ENCODE data around the gene CDH11.

The CDH11 gene, protein sequence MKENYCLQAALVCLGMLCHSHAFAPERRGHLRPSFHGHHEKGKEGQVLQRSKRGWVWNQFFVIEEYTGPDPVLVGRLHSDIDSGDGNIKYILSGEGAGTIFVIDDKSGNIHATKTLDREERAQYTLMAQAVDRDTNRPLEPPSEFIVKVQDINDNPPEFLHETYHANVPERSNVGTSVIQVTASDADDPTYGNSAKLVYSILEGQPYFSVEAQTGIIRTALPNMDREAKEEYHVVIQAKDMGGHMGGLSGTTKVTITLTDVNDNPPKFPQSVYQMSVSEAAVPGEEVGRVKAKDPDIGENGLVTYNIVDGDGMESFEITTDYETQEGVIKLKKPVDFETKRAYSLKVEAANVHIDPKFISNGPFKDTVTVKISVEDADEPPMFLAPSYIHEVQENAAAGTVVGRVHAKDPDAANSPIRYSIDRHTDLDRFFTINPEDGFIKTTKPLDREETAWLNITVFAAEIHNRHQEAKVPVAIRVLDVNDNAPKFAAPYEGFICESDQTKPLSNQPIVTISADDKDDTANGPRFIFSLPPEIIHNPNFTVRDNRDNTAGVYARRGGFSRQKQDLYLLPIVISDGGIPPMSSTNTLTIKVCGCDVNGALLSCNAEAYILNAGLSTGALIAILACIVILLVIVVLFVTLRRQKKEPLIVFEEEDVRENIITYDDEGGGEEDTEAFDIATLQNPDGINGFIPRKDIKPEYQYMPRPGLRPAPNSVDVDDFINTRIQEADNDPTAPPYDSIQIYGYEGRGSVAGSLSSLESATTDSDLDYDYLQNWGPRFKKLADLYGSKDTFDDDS

DNA sequence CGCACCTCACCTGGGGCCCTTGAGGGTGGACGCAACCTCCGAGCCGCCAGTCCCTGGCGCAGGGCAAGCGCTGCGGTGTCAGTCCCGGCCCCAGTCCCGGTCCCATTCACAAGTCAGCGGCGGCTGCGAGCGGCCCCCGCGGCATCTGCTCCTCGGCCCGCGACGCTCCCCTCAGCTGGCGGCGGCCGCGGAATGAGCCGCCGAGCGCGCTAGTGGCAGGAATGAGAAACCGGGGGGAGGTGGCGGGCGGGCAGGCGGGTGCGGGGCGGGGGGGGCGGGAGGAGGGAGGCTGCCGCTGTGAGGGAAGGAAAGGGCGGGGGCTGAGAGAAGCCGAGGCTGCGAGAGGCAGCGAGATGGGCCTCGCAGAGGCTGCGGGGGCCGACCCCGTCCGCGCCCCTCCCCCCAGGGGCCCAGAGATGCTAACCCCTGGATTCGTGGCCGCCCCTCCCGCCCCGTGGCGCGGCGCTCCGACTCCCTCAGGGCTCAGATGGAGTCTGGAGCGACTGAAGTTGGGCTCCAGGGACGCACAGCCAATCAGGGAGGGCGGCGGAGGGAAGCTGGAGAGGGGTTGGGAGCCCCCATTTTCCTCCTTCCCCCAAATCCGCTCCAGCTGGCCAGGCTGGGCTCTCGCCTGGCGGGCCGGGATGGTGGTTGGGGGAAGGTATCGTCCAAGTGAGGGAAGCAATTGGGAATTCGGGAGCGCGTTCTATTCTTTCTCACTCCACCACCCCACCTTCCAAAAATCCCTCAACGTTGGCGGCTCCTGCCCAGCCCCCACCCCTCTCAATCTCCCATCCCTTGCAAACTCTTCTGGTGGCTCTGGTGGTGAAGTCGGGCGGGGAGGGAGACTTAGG is at the start of gene CDH11:
Gene CDH11 (minus strand): TSS at position 194 of the 854 bp plus-strand sequence. CDS start 117,194 bp downstream, outside the sequence.
- DNase-seq (ENCODE audit: low spot score): peak; percentile 18
- in situ Hi-C loops (cut with MboI; ENCODE audit: low pct_unique_long_range_greater_than_20kb, low sequenced_read_pairs, unreplicated experiment): loop anchor here (25.0 kb wide), 1 partner anchor 1760 kb away; no protein-coding TSS in a partner anchor
- TF ChIP-seq, protein P1, sequence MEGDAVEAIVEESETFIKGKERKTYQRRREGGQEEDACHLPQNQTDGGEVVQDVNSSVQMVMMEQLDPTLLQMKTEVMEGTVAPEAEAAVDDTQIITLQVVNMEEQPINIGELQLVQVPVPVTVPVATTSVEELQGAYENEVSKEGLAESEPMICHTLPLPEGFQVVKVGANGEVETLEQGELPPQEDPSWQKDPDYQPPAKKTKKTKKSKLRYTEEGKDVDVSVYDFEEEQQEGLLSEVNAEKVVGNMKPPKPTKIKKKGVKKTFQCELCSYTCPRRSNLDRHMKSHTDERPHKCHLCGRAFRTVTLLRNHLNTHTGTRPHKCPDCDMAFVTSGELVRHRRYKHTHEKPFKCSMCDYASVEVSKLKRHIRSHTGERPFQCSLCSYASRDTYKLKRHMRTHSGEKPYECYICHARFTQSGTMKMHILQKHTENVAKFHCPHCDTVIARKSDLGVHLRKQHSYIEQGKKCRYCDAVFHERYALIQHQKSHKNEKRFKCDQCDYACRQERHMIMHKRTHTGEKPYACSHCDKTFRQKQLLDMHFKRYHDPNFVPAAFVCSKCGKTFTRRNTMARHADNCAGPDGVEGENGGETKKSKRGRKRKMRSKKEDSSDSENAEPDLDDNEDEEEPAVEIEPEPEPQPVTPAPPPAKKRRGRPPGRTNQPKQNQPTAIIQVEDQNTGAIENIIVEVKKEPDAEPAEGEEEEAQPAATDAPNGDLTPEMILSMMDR (IDR thresholded peaks at IDR 0.05; ENCODE audit: extremely low read depth, insufficient read depth, missing control alignments): no peak

- TF ChIP-seq, protein P1 (IDR thresholded peaks at IDR 0.05; ENCODE audit: extremely low read depth, insufficient read depth, missing control alignments): no peak
- in situ Hi-C loops (cut with MboI; ENCODE audit: low pct_unique_long_range_greater_than_20kb, low sequenced_read_pairs, unreplicated experiment): no loop called here
- DNase-seq (ENCODE audit: low spot score): no peak
These were observed 32.5 kb upstream of the CDH11 start for GRCh38 chr16:65154321-65154720.

- TF ChIP-seq, protein P1 (IDR thresholded peaks at IDR 0.05; ENCODE audit: extremely low read depth, insufficient read depth, missing control alignments): no peak
- no peak for DNase-seq (ENCODE audit: low spot score)
- in situ Hi-C loops (cut with MboI; ENCODE audit: low pct_unique_long_range_greater_than_20kb, low sequenced_read_pairs, unreplicated experiment): no loop called here
These were observed 31.7 kb upstream of the CDH11 start for GRCh38 chr16:65153365-65154105.

DNA sequence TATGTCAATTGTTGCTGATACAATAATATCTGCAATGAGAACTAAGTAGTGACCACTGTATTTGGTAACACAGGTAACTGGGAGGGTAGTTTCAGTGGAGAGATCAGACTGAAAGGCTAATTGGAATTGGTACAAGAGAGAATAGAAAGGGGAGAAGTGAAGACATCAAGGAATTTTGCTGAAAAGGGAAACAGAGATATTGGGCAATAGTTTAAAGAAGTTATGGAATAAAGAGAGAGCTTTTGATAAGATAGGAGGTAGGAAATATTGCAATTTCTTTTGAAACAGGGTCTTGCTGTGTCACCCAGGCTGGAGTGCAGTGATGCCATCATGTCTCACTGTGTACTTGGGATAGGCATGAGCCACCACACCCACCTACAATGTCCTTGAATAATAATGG is 26.9 kb upstream of the CDH11 start:
- no peak for DNase-seq (ENCODE audit: low spot score)
- TF ChIP-seq, protein P1 (IDR thresholded peaks at IDR 0.05; ENCODE audit: extremely low read depth, insufficient read depth, missing control alignments): no peak
- in situ Hi-C loops (cut with MboI; ENCODE audit: low pct_unique_long_range_greater_than_20kb, low sequenced_read_pairs, unreplicated experiment): no loop called here

DNA sequence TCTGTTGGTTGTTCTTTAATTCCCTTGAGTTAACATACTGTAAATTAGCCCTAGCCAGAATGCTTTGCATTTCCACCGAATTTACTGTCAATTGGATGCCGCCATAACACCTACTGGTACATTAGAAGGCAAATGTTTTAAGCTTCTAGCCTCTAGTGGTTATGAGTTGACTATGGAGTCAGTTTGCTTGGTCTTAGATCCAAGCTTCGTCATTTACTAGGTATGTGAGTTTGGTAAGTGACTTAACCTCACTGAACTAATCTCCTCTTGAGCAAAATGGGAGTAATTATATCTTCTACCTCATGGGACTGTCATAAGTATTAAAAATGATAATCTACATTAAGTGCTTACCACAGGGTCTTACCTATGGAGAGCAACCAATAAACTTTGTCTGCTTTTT is 20.4 kb upstream of the CDH11 start:
- no peak for DNase-seq (ENCODE audit: low spot score)
- in situ Hi-C loops (cut with MboI; ENCODE audit: low pct_unique_long_range_greater_than_20kb, low sequenced_read_pairs, unreplicated experiment): no loop called here
- TF ChIP-seq, protein P1 (IDR thresholded peaks at IDR 0.05; ENCODE audit: extremely low read depth, insufficient read depth, missing control alignments): no peak

All from GM13977 (cell line).